Activated naive CD4-positive, alpha-beta T cell treated with Interleukin-2 at 50 U/mL for 16 hours (primary cell): ENCODE measurements around the gene VPS11.
"Not testable (repeated sequence)": the region's sequence is repeated elsewhere in the genome, so short reads cannot be mapped to it uniquely, and the experiment has no call there.

ENCODE experiments used
- DNase-seq: peaks from one replicate; pipeline ENCODE4 v3.0.0-alpha.2; 2020

VPS11 gene

GRCh38 chr11:119084663-119085436 is 17.2 kb downstream of the VPS11 start, which contains the start of gene HMBS:
Gene HMBS (plus strand): TSS chr11:119084881. CDS start chr11:119085034, 153 bp downstream.
- peak; percentile 90 for DNase-seq

GRCh38 chr11:119085437-119085847 is 17.8 kb downstream of the VPS11 start:
- DNase-seq = peak; percentile 50

GRCh38 chr11:119087123-119087522 is 19.5 kb downstream of the VPS11 start:
- DNase-seq = no peak

- no peak for DNase-seq
Measured at GRCh38 chr11:119087747-119088241, 20.2 kb downstream of the VPS11 start.

GRCh38 chr11:119088406-119088805 is 20.8 kb downstream of the VPS11 start:
- DNase-seq = no peak

DNA sequence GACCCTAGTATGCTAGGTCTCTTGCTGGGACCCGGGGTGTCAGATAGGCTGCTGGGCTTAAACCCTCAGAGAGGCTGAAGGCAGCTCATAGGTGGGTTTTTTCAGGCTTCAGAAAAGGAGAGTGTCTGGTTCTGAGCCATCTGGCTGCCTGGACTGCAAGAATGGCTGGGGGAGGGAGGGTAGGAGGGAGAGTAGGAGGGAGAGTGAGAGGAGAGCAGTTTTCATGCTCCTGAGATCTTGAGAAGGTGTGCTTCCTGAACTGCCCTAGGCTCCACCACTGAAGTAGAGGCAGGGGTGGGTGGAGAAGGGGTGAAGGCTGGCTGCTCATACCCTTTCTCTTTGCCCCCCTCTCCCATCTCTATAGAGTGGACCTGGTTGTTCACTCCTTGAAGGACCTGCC is 21.7 kb downstream of the VPS11 start:
- DNase-seq = no peak

- no peak for DNase-seq
Measured at GRCh38 chr11:119091178-119091577, 23.6 kb downstream of the VPS11 start.

- no peak for DNase-seq
Measured at GRCh38 chr11:119091966-119092879, 24.6 kb downstream of the VPS11 start.

- no peak for DNase-seq
Measured at GRCh38 chr11:119092880-119093842, 25.5 kb downstream of the VPS11 start.

DNA sequence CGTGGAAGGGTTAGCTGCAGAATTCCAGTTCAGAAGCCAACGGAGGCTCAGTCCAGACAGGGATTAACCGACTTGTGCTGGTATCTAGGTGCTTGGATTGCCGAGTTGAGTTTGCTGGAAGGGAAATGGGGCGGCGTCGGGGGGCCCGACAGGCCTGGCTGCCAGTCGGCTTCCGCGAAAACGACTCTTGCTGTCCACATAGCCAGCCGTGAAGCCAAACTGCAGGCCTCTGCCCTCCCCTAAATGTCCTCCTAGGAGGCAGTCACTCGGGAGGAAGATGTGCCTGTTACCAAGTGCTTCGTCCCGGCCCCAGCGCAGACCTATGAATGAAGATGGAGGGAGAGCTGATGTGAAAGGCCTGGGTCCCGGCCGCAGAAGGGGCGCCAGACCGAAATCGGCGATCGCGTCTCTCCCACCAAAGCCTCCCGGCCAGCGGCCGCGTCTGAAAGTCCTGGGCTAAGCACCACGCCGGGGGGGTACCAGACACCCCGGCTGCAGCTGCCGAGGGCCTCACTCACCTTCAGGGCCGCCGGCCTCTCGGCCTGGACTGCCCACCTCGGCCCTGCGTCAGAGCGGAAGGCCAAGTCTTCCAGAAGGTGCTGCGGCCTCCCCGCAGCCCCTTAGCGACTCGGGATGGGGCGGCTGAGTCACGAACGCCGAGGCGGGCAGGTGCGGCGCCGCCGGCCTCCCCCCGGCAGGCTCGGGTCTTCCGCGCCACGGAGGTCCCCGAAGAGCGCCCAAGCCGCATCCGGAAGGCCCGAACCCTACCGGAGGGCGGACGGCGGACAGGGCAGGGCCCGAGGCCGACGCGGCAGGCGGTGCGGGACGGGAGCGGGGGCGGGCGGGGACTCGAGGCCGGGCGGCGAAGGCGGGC is 26.6 kb downstream of the VPS11 start:
- peak; percentile 61 for DNase-seq

DNA sequence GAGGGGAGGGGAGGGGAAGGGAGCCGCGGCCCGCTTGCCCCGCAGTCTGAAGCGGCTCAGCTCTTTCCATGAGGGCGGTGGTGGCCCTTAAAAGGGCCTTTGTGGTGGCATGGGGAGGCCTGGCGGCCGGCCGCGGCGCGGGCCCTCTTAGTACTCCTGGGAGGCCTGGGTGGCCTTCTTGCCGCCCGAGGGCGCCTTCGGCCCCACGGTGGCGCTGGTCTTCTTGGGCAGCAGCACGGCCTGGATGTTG is 27.1 kb downstream of the VPS11 start:
- peak; percentile 70 for DNase-seq

- peak; percentile 100 for DNase-seq
Measured at GRCh38 chr11:119095066-119095880, 27.7 kb downstream of the VPS11 start.

DNA sequence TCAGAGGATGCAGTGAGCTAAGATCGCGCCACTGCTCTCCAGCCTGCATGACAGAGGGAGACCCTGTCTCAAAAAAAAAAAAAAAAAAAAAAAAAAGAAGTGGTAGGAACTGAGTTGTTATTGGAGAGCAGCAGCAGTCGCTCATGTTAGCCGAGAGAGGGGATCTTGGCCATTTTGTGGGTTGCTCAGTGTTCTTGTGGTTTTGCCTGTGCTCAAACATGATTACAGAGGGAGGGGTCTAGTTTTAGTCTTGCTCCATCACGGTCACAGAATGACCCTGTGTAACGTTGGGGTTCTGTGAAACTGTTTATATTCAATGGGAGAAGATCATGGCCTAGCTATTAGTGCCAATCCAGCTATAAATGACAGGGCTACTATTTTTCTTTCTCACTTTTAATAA is 32.1 kb downstream of the VPS11 start:
- no peak for DNase-seq

GRCh38 chr11:119100246-119100970 is 32.8 kb downstream of the VPS11 start:
- no peak for DNase-seq

GRCh38 chr11:119100994-119101758 is 33.6 kb downstream of the VPS11 start:
- DNase-seq = no peak

- peak; percentile 88 for DNase-seq
Measured at GRCh38 chr11:119101759-119102423, 34.3 kb downstream of the VPS11 start, which contains the start of gene DPAGT1. Gene DPAGT1 (minus strand): TSS chr11:119101853. CDS start chr11:119101655, 198 bp downstream.

GRCh38 chr11:119103161-119103664 is 35.6 kb downstream of the VPS11 start:
- not testable (repeated sequence) for DNase-seq

DNA sequence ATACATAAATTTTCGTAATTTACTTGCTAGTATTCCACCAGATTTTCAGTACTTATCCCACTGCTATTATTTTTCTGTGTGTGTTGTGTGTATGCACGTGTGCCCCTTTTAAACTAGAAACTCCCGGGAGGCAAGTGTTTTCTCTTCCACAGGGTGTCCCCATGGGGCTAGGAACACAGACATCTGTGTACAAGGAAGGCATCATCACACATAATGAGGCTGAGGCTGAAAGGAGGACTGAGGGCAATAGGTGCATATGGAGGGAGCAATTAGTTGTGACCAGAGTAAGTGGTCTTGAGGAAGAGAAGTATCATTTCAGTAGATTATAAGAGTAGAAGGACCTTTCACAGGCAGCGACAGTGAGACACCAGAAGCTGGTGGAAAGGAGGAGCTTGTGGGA is 36.2 kb downstream of the VPS11 start:
- no peak for DNase-seq
